HCT116 (cell line): ENCODE data around the gene SIGLEC12. TPM values are rescaled to one million over a fixed set of nuclear protein-coding genes. Genes with fewer than 3 reads are reported as not detected.
A peak's percentile ranks its signal among the peaks of the same experiment; 100 is the strongest.

Experiments used
- ATAC-seq: fragments of 200-7000 bp; cut with Tn5 transposase; 2 replicates; pipeline ENCODE4 v1.9.1; 2020; ENCODE audit warnings: mild to moderate bottlenecking, moderate library complexity
- BruUV-seq: library from RNA; stranded (reverse); fragments of 400-500 nt; replicated peaks from 2 replicates; lab custom pipeline; 2021; lab: Mats Ljungman, UMichigan
- CTCF ChIA-PET: fragments of 300-600 bp; sonication (Branson Sonifier 250); formaldehyde crosslinking; loops from one replicate; lab custom pipeline; 2021; ENCODE audit warnings: antibody characterized with exemption; lab: Charles Lee
- POLR2A ChIA-PET: fragments of 300-600, 350-600 bp; sonication (Branson Sonifier 250); formaldehyde crosslinking; loops from one replicate; lab custom pipeline; 2021; ENCODE audit warnings: antibody characterized with exemption; lab: Charles Lee
- RAD21 ChIA-PET, 2 experiments: fragments of 300-600 bp; sonication (Branson Sonifier 250); formaldehyde crosslinking; loops; one replicate each; lab custom pipeline; 2023; ENCODE audit warnings: low total read pairs in 2 of 2; ENCODE audit not compliant: uncharacterized antibody in 2 of 2, unreplicated experiment in 2 of 2, low non-redundant PET in 1 of 2; lab: Charles Lee
- DNase-seq: peaks from one replicate; pipeline ENCODE4 v3.0.0-alpha.2; 2010; ENCODE audit warnings: low read depth, low spot score
- H2AFZ ChIP-seq: fragments of 200-600 bp; shearing (Covaris generic), sonication (generic); 2 replicates; pipeline ENCODE4 v1.6.1; 2017; ENCODE audit warnings: low read depth, mixed run types, mixed read lengths, antibody characterized with exemption, low read length; ENCODE audit not compliant: poor library complexity, severe bottlenecking
- H3K27ac ChIP-seq: 2 replicates; pipeline ENCODE4 v1.5.1; 2012; ENCODE audit warnings: low read depth, low read length
- H3K27me3 ChIP-seq: fragments of 200-600 bp; sonication (generic); 2 replicates; pipeline ENCODE4 v1.6.1; 2016; ENCODE audit warnings: mixed run types, low read length, mixed read lengths; ENCODE audit not compliant: insufficient read depth
- H3K36me3 ChIP-seq, 2 experiments: fragments of 200-500 bp in 1 of 2; fragments of 200-600 bp in 1 of 2; sonication (Bioruptor generic) in 1 of 2; sonication (generic) in 1 of 2; 2 replicates each; pipeline versions ENCODE4 v1.5.1 to v1.6.1; 2014 to 2016; ENCODE audit warnings: low read length in 2 of 2, inconsistent platforms in 1 of 2, mixed read lengths in 1 of 2, mixed run types in 1 of 2; ENCODE audit not compliant: insufficient read depth in 2 of 2, control insufficient read depth in 1 of 2
- H3K4me1 ChIP-seq, 2 experiments: fragments of 200-600 bp in 1 of 2; sonication (generic) in 1 of 2; 2 replicates each; pipeline versions ENCODE4 v1.5.1 to v1.6.1; 2012 to 2017; ENCODE audit warnings: low read length in 2 of 2, inconsistent platforms in 1 of 2, mild to moderate bottlenecking in 1 of 2, mixed read lengths in 1 of 2, mixed run types in 1 of 2, moderate library complexity in 1 of 2; ENCODE audit not compliant: insufficient read depth in 2 of 2, control insufficient read depth in 1 of 2
- H3K4me2 ChIP-seq: fragments of 200-600 bp; sonication (generic); 2 replicates; pipeline ENCODE4 v1.6.1; 2017; ENCODE audit warnings: mixed run types, low read length, mixed read lengths
- H3K4me3 ChIP-seq, 2 experiments: fragments of 200-600 bp in 1 of 2; sonication (generic) in 1 of 2; replicated peaks in 1 of 2; 2 replicates each; pipeline ENCODE4 v1.5.1; 2011 to 2016; ENCODE audit warnings: low read length in 2 of 2, control low read depth in 1 of 2, low read depth in 1 of 2, mild to moderate bottlenecking in 1 of 2, mixed read lengths in 1 of 2, mixed run types in 1 of 2
- H3K79me2 ChIP-seq: fragments of 200-600 bp; sonication (generic); 2 replicates; pipeline ENCODE4 v1.6.1; 2017; ENCODE audit warnings: mild to moderate bottlenecking, mixed run types, low read length, moderate library complexity, mixed read lengths; ENCODE audit not compliant: insufficient read depth
- H3K9ac ChIP-seq: fragments of 200-600 bp; sonication (generic); 2 replicates; pipeline ENCODE4 v1.6.1; 2016; ENCODE audit warnings: low read length, mixed read lengths
- H3K9me2 ChIP-seq: fragments of 200-600 bp; sonication (generic), shearing (Covaris generic); 2 replicates; pipeline ENCODE4 v1.6.1; 2017; ENCODE audit warnings: mixed run types, mild to moderate bottlenecking, moderate library complexity; ENCODE audit not compliant: insufficient read depth
- H3K9me3 ChIP-seq, 2 experiments: fragments of 200-500 bp in 1 of 2; fragments of 200-600 bp in 1 of 2; sonication (Bioruptor generic) in 1 of 2; sonication (generic) in 1 of 2; 2 replicates each; pipeline ENCODE4 v1.6.1; 2014 to 2017; ENCODE audit warnings: low read length in 2 of 2, mixed read lengths in 2 of 2, inconsistent platforms in 1 of 2, low read depth in 1 of 2, mild to moderate bottlenecking in 1 of 2, mixed run types in 1 of 2, moderate library complexity in 1 of 2; ENCODE audit not compliant: control insufficient read depth in 1 of 2, insufficient read depth in 1 of 2
- H4K20me1 ChIP-seq: fragments of 200-600 bp; sonication (generic), shearing (Covaris generic); 2 replicates; pipeline ENCODE4 v1.6.1; 2017; ENCODE audit warnings: mixed run types, mild to moderate bottlenecking, moderate library complexity; ENCODE audit not compliant: insufficient read depth
- EGR1 ChIP-seq: IDR thresholded peaks from 2 replicates; pipeline ENCODE4 v1.6.1; 2012; ENCODE audit warnings: low read depth
- EZH2 ChIP-seq: fragments of 200-600 bp; sonication (generic); IDR thresholded peaks from 2 replicates; pipeline ENCODE4 v1.6.1; 2017; ENCODE audit warnings: antibody characterized with exemption, mixed run types
- JUND ChIP-seq: IDR thresholded peaks from 2 replicates; pipeline ENCODE4 v1.6.1; 2012
- POLR2A ChIP-seq: IDR thresholded peaks from 2 replicates; pipeline ENCODE4 v1.7.0; 2011; ENCODE audit warnings: borderline replicate concordance; ENCODE audit not compliant: insufficient read depth, insufficient read length; ENCODE audit errors: extremely low read depth
- YY1 ChIP-seq: IDR thresholded peaks from 2 replicates; pipeline ENCODE4 v1.6.1; 2011; ENCODE audit warnings: low read length, low read depth, moderate library complexity, mild to moderate bottlenecking; ENCODE audit not compliant: insufficient replicate concordance; ENCODE audit errors: extremely low read depth
- intact Hi-C: fragments of 100-400 bp; cut with micrococcal nuclease; formaldehyde crosslinking; loops from 2 replicates; pipeline ENCODE4 v1.10.0; 2022
- total RNA-seq: library from RNA; stranded (reverse); gene quantifications from one replicate; pipeline ENCODE4 v1.2.1, GENCODE V29; 2021; ENCODE audit not compliant: unreplicated experiment
- TF ChIP-seq, protein P1 (sequence below): IDR thresholded peaks from 2 replicates; pipeline ENCODE4 v1.6.1; 2012; ENCODE audit warnings: low read depth
- TF ChIP-seq, protein P2 (sequence below): IDR thresholded peaks from 2 replicates; pipeline ENCODE4 v1.6.1; 2012
- TF ChIP-seq, protein P3 (sequence below): IDR thresholded peaks from 2 replicates; pipeline ENCODE4 v1.6.1; 2012

Gene SIGLEC12
- total RNA-seq, 1 experiment from 2014 or later: not detected

DNA sequence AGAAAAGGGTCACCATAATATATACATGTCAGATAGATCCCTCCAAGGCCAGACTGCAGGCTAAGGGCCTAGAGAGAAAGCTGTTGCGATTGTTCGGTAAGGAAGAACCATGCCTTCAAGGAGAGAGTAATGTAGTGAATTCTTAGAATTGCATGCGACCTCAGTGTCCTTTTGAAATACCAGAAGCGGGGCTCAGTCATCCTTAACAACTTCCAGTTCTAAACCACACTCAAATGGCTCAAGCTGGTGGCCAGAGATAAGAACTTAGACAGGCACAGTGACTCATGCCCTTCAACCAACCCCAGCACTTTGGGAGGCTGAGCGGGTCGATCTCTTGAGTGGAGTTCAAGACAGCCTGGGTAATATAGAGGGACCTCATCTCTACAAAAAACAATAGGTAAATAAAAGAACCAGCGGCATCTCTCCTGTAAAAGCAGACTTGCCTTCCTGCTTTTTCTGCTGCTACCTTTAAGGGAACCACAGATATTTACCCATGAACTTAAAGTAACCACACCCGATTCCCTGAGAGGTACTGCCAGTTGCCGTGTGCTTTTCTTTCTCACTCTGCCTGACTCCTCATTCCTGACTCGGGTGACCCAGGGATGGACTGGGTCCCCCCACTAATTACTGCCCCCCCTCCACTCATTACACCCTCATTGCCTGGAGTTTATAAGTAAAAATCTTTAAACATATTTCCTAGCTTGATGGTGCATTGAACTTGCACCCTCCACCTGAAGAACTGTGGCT lies 45.2 kb upstream of the SIGLEC12 start:
- DNase-seq (no peak), ATAC-seq (peak; percentile 61; the same call in 1 of the 2 replicates)
- H3K79me2 ChIP-seq: no peaks in the 10 kb centered on the region
- intact Hi-C loops: no loop called here
- H3K9me3 ChIP-seq: no peaks in the 10 kb centered on the region
- ChIA-PET CTCF (no interaction called here), RAD21 (no interaction called here), POLR2A (interaction anchor here (0.6 kb wide), 1 partner anchor 812 kb away, joined by 4 read pairs; no protein-coding TSS in a partner anchor)
- TF ChIP-seq YY1: no peak
- TF ChIP-seq EZH2: no peak; the same call in 1 of the 2 replicates
- TF ChIP-seq, protein P1, sequence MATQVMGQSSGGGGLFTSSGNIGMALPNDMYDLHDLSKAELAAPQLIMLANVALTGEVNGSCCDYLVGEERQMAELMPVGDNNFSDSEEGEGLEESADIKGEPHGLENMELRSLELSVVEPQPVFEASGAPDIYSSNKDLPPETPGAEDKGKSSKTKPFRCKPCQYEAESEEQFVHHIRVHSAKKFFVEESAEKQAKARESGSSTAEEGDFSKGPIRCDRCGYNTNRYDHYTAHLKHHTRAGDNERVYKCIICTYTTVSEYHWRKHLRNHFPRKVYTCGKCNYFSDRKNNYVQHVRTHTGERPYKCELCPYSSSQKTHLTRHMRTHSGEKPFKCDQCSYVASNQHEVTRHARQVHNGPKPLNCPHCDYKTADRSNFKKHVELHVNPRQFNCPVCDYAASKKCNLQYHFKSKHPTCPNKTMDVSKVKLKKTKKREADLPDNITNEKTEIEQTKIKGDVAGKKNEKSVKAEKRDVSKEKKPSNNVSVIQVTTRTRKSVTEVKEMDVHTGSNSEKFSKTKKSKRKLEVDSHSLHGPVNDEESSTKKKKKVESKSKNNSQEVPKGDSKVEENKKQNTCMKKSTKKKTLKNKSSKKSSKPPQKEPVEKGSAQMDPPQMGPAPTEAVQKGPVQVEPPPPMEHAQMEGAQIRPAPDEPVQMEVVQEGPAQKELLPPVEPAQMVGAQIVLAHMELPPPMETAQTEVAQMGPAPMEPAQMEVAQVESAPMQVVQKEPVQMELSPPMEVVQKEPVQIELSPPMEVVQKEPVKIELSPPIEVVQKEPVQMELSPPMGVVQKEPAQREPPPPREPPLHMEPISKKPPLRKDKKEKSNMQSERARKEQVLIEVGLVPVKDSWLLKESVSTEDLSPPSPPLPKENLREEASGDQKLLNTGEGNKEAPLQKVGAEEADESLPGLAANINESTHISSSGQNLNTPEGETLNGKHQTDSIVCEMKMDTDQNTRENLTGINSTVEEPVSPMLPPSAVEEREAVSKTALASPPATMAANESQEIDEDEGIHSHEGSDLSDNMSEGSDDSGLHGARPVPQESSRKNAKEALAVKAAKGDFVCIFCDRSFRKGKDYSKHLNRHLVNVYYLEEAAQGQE: no peak
- TF ChIP-seq, protein P2, sequence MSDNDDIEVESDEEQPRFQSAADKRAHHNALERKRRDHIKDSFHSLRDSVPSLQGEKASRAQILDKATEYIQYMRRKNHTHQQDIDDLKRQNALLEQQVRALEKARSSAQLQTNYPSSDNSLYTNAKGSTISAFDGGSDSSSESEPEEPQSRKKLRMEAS: no peak
- TF ChIP-seq, protein P3, sequence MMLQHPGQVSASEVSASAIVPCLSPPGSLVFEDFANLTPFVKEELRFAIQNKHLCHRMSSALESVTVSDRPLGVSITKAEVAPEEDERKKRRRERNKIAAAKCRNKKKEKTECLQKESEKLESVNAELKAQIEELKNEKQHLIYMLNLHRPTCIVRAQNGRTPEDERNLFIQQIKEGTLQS: no peak
- TF ChIP-seq EGR1: no peak
- no peak for TF ChIP-seq JUND
- no peak for TF ChIP-seq POLR2A
- H3K4me1 ChIP-seq: no peaks in the 10 kb centered on the region
- H3K27ac ChIP-seq: no peak overlapping the region
- no peak overlapping the region for H3K4me3 ChIP-seq
- H4K20me1 ChIP-seq: no peaks in the 10 kb centered on the region
- H3K36me3 ChIP-seq: no peaks in the 10 kb centered on the region
- H3K9me2 ChIP-seq: no peaks in the 10 kb centered on the region
- no peak overlapping the region for H3K4me2 ChIP-seq
- no peak overlapping the region for H3K9ac ChIP-seq
- peaks cover 63% of the 10 kb centered on the region for H3K27me3 ChIP-seq
- no TSS peak for BruUV-seq
- no peak overlapping the region for H2AFZ ChIP-seq
